Measurements from ENCODE around the gene WIPF1.

The WIPF1 gene

GRCh38 chr2:174568425-174568824 is 29.2 kb downstream of the WIPF1 start:
- Histone ChIP-seq H3K4me1 (no peaks in the 10 kb centered on the region), H3K9me3 (no peaks in the 10 kb centered on the region), H3K27me3 (no peaks in the 10 kb centered on the region), H3K36me3 (peaks cover 54 to 73% (median 67%) of the 10 kb centered on the region in 3 donors), H3K27ac (no peak overlapping the region), H3K4me3 (no peak overlapping the region)
- intact Hi-C loops (cut with DNase I; ENCODE audit: low total_unique reads), result no loop called here
- no peak for DNase-seq
- TF ChIP-seq CTCF (IDR thresholded peaks at IDR 0.05), result no peak

DNA sequence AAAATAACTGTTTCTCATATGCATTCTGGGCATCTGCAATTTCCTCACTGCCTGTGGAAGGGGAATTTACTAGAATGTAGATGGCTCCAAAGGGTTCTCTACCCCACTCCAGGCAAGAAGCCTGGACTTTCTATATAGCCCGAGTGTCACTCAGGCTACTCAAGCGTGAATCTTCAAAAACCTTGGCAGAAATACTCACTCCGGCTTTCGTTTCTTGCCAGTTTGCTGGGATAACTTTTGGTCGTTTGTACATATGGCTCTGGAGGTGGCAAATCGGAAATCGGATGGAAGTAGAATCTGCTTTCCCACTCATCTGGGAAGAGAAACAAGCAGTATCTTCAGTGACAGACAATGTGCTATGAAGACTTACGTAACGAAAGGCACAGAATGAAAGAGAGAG is 30.7 kb downstream of the WIPF1 start:
- no peak overlapping the region for H3K4me3 ChIP-seq
- H3K27ac ChIP-seq, result no peak overlapping the region
- TF ChIP-seq CTCF (IDR thresholded peaks at IDR 0.05), result no peak
- H3K36me3 ChIP-seq, result peaks cover 42 to 73% (median 66%) of the 10 kb centered on the region in 3 donors
- intact Hi-C loops (cut with DNase I; ENCODE audit: low total_unique reads), result no loop called here
- no peaks in the 10 kb centered on the region for H3K27me3 ChIP-seq
- no peaks in the 10 kb centered on the region for H3K9me3 ChIP-seq
- no peak for DNase-seq
- peaks cover 0 to 5% (median 4%) of the 10 kb centered on the region in 4 donors for H3K4me1 ChIP-seq

DNA sequence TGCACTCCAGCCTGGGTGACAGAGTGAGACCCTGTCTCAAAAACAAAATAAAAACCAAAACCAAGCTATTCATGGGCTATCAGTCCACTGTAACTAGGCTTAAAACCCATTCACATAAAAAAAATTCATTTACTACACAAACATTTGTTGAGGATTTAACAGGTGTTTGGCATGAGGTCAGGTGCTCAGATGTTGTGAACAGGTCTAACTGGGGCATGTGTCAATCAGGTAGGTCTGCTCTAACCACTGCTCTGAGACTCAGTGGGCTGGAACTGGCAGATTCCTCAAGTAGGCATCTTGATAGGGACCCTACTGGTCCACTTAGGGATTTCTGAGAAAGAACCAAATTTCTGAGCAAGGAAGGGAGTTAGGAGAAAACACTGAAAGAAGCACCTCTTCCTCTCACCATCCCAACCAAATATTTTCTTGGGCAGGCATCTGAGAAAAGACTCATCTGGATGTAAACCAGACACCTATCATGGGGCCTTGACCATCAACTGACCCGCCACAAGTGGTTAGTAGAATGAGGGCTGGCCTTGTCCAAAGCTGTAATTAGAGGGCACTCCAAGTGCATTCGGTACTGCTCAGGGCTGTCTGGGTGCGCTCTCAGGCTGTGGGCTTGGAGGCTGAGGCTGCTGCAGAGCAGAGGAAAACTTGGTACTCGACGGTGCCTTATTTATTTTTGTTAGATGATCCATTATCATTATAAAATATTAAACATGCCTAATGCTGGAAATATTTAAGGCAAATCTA is 33.9 kb downstream of the WIPF1 start:
- Histone ChIP-seq H3K27ac (no peak overlapping the region), H3K9me3 (no peaks in the 10 kb centered on the region), H3K4me3 (no peak overlapping the region), H3K27me3 (no peaks in the 10 kb centered on the region), H3K36me3 (peaks cover 32 to 62% (median 47%) of the 10 kb centered on the region in 3 donors), H3K4me1 (peaks cover 0 to 18% (median 14%) of the 10 kb centered on the region in 4 donors)
- DNase-seq, result no peak
- TF ChIP-seq CTCF (IDR thresholded peaks at IDR 0.05), result no peak
- intact Hi-C loops (cut with DNase I; ENCODE audit: low total_unique reads), result no loop called here

- Histone ChIP-seq H3K36me3 (peaks cover 25 to 49% (median 40%) of the 10 kb centered on the region in 3 donors), H3K27me3 (no peaks in the 10 kb centered on the region), H3K4me1 (peaks cover 0 to 18% (median 14%) of the 10 kb centered on the region in 4 donors), H3K27ac (peak overlapping the region; percentile 25 to 57), H3K9me3 (no peaks in the 10 kb centered on the region), H3K4me3 (no peak overlapping the region)
- TF ChIP-seq CTCF (IDR thresholded peaks at IDR 0.05), result no peak
- no peak for DNase-seq
- intact Hi-C loops (cut with DNase I; ENCODE audit: low total_unique reads), result no loop called here
Measured at GRCh38 chr2:174561972-174562370, 35.6 kb downstream of the WIPF1 start.

DNA sequence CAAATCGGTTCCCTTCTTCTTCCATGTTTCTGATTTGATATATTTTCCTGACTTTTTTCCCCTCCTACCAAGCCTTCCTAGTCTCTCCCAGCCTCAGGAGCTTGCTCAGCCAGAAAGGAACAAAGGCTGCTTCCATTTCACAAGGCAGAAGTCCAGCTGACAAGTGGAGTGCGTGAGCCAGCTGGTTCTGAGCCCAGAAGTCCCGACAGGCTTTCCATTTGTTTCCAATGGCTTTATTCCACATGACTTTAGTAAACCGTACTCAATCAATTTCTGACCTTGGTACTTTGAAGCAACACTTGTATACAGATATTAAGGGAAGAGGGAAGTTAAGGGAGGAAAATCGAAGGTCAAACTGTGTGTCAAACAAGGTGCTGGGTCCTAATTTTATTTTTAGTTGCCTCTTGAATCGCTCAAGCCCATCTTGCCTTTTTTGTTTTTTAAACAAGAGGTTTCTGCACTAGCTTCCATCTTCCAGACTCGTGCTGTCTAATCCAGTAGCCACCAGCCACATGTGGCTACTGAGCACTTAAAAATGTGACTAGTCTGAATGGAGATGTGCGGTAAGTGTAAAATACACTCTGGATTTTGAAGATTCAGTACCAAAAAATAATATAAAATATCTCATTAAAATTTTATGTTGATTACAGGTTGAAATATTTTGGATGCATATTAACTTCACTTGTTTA is 36.2 kb downstream of the WIPF1 start:
- peak overlapping the region; percentile 25 to 57 for H3K27ac ChIP-seq
- intact Hi-C loops (cut with DNase I; ENCODE audit: low total_unique reads), result no loop called here
- no peaks in the 10 kb centered on the region for H3K27me3 ChIP-seq
- no peaks in the 10 kb centered on the region for H3K9me3 ChIP-seq
- no peak overlapping the region for H3K4me3 ChIP-seq
- H3K4me1 ChIP-seq, result peaks cover 0 to 18% (median 14%) of the 10 kb centered on the region in 4 donors
- peaks cover 19 to 44% (median 35%) of the 10 kb centered on the region in 3 donors for H3K36me3 ChIP-seq
- TF ChIP-seq CTCF (IDR thresholded peaks at IDR 0.05), result no peak
- DNase-seq, result peak; percentile 64 to 86
